SK-N-MC (cell line): ENCODE data around the gene SMARCAD1.

Experiments used
- EZH2 ChIP-seq: fragments of 200-600 bp; sonication (generic); IDR thresholded peaks from one replicate; pipeline ENCODE4 v1.6.1; 2017; ENCODE audit warnings: antibody characterized with exemption
- FOXP2 ChIP-seq: optimal IDR thresholded peaks from 2 replicates; pipeline ENCODE3; 2011; ENCODE audit warnings: mild to moderate bottlenecking, moderate library complexity; ENCODE audit not compliant: insufficient read depth; ENCODE audit errors: extremely low read length, control extremely low read depth
- POLR2AphosphoS5 ChIP-seq: IDR thresholded peaks from 2 replicates; pipeline ENCODE4 v1.6.1; 2012; ENCODE audit warnings: mild to moderate bottlenecking, low read depth, low read length, borderline replicate concordance

- TF ChIP-seq EZH2, result no peak
- TF ChIP-seq POLR2AphosphoS5, result no peak
- no peak for TF ChIP-seq FOXP2
Observed at GRCh38 chr4:94304365-94304971, 96.8 kb downstream of the SMARCAD1 start.
